Liver (tissue), 3 donors: ENCODE measurements around the gene LAMB4.

Experiments
- CTCF ChIP-seq: fragments of 150-350 bp; IDR thresholded peaks from 2 replicates; pipeline ENCODE4 v1.5.1; 2017; ENCODE audit warnings: improper control_type of control experiment, low read depth, low read length; ENCODE audit not compliant: missing input control
- EGR1 ChIP-seq, 2 donors: IDR thresholded peaks; 2 replicates each; pipeline ENCODE4 v1.6.1; 2016 to 2018; ENCODE audit warnings: antibody characterized with exemption in 2 of 2, low read depth in 2 of 2
- FOXA1 ChIP-seq: IDR thresholded peaks from 2 replicates; pipeline ENCODE4 v1.6.1; 2016; ENCODE audit warnings: antibody characterized with exemption
- HNF4G ChIP-seq: IDR thresholded peaks from 2 replicates; pipeline ENCODE4 v1.6.1; 2016; ENCODE audit warnings: antibody characterized with exemption
- MAX ChIP-seq: IDR thresholded peaks from 2 replicates; pipeline ENCODE4 v1.6.1; 2016; ENCODE audit warnings: antibody characterized with exemption
- RAD21 ChIP-seq, 2 donors: IDR thresholded peaks; 2 replicates each; pipeline ENCODE4 v1.6.1; 2016; ENCODE audit warnings: antibody characterized with exemption in 2 of 2, mild to moderate bottlenecking in 2 of 2
- REST ChIP-seq: IDR thresholded peaks from 2 replicates; pipeline ENCODE4 v1.6.1; 2016; ENCODE audit warnings: antibody characterized with exemption, mild to moderate bottlenecking
- RXRA ChIP-seq, 2 donors: IDR thresholded peaks; 2 replicates each; pipeline ENCODE4 v1.6.1; 2017 to 2018; ENCODE audit warnings: antibody characterized with exemption in 2 of 2, mild to moderate bottlenecking in 1 of 2
- SP1 ChIP-seq: IDR thresholded peaks from 2 replicates; pipeline ENCODE4 v1.6.1; 2018; ENCODE audit warnings: antibody characterized with exemption, mild to moderate bottlenecking
- TAF1 ChIP-seq: conservative IDR thresholded peaks from 2 replicates; pipeline ENCODE4 v1.6.1; 2016; ENCODE audit warnings: antibody characterized with exemption, mild to moderate bottlenecking
- YY1 ChIP-seq: IDR thresholded peaks from 2 replicates; pipeline ENCODE4 v1.6.1; 2016; ENCODE audit warnings: antibody characterized with exemption, mild to moderate bottlenecking
- ZBTB33 ChIP-seq: IDR thresholded peaks from 2 replicates; pipeline ENCODE4 v1.6.1; 2016; ENCODE audit warnings: antibody characterized with exemption
- donor health status: healthy.
- donor health status: healthy.

- no peak for TF ChIP-seq CTCF
- no peak for TF ChIP-seq RAD21 (IDR thresholded peaks at IDR 0.05)
- no peak for TF ChIP-seq SP1
- no peak for TF ChIP-seq MAX
- no peak for TF ChIP-seq YY1
- no peak for TF ChIP-seq RXRA (IDR thresholded peaks at IDR 0.05)
- no peak for TF ChIP-seq REST
- TF ChIP-seq FOXA1, result no peak
- TF ChIP-seq EGR1 (IDR thresholded peaks at IDR 0.05; ENCODE audit: low read depth in 2 of 2), result no peak
- TF ChIP-seq TAF1, result no peak
- TF ChIP-seq HNF4G, result no peak
- TF ChIP-seq ZBTB33, result no peak
Measured at GRCh38 chr7:107995184-107996071, 134.7 kb downstream of the LAMB4 start.
